ENCODE measurements around the gene PACS2.

The PACS2 gene

GRCh38 chr14:105393151-105393550, 78.6 kb downstream of the PACS2 start:
- TF ChIP-seq CTCF (IDR thresholded peaks at IDR 0.05; ENCODE audit: insufficient read depth, low read length, poor library complexity, severe bottlenecking) = no peak

GRCh38 chr14:105394714-105395537, 80.4 kb downstream of the PACS2 start:
- Histone ChIP-seq H3K4me3 (replicated peaks; ENCODE audit: low read depth, low read length) (no peak overlapping the region), H3K36me3 (ENCODE audit: control insufficient read depth, insufficient read depth, low read length) (no peaks in the 10 kb centered on the region; the same call in 1 of the 2 replicates), H3K27me3 (replicated peaks; ENCODE audit: control insufficient read depth, insufficient read depth, low read length) (no peaks in the 10 kb centered on the region)
- no peak for TF ChIP-seq CTCF (IDR thresholded peaks at IDR 0.05; ENCODE audit: insufficient read depth, low read length, poor library complexity, severe bottlenecking)
- peak; percentile 7 for DNase-seq (ENCODE audit: extremely low read depth, insufficient read length)

More at GRCh38 chr14:105393151-105393550, 78.6 kb downstream of the PACS2 start:
- DNase-seq (ENCODE audit: extremely low read depth, insufficient read length) = peak; percentile 3
- Histone ChIP-seq H3K27me3 (replicated peaks; ENCODE audit: control insufficient read depth, insufficient read depth, low read length) (no peaks in the 10 kb centered on the region), H3K36me3 (ENCODE audit: control insufficient read depth, insufficient read depth, low read length) (no peaks in the 10 kb centered on the region), H3K4me3 (replicated peaks; ENCODE audit: low read depth, low read length) (no peak overlapping the region)

GRCh38 chr14:105395538-105395854, 80.9 kb downstream of the PACS2 start:
- no peak overlapping the region for H3K4me3 ChIP-seq (replicated peaks; ENCODE audit: low read depth, low read length)
- peak; percentile 7 for DNase-seq (ENCODE audit: extremely low read depth, insufficient read length)
- no peak for TF ChIP-seq CTCF (IDR thresholded peaks at IDR 0.05; ENCODE audit: insufficient read depth, low read length, poor library complexity, severe bottlenecking)
- no peaks in the 10 kb centered on the region for H3K27me3 ChIP-seq (replicated peaks; ENCODE audit: control insufficient read depth, insufficient read depth, low read length)
- no peaks in the 10 kb centered on the region; the same call in none of the 2 replicates for H3K36me3 ChIP-seq (ENCODE audit: control insufficient read depth, insufficient read depth, low read length)

- no peak for TF ChIP-seq CTCF (IDR thresholded peaks at IDR 0.05; ENCODE audit: insufficient read depth, low read length, poor library complexity, severe bottlenecking)
- DNase-seq (ENCODE audit: extremely low read depth, insufficient read length) = no peak
- Histone ChIP-seq H3K4me3 (replicated peaks; ENCODE audit: low read depth, low read length) (no peak overlapping the region), H3K27me3 (replicated peaks; ENCODE audit: control insufficient read depth, insufficient read depth, low read length) (no peaks in the 10 kb centered on the region), H3K36me3 (ENCODE audit: control insufficient read depth, insufficient read depth, low read length) (no peaks in the 10 kb centered on the region; the same call in none of the 2 replicates)
These were observed 82.9 kb downstream of the PACS2 start for GRCh38 chr14:105397350-105397931.

GRCh38 chr14:105398044-105398725, 83.6 kb downstream of the PACS2 start, which contains the start of gene TEX22:
Gene TEX22, plus strand, starts transcription at chr14:105398538. Its CDS starts 803 bp downstream, at chr14:105399341.
- H3K4me3 ChIP-seq (replicated peaks; ENCODE audit: low read depth, low read length) = peak within 1 kb of the TSS; percentile 75
- peak; percentile 92 for DNase-seq (ENCODE audit: extremely low read depth, insufficient read length)
- no peaks in the 10 kb centered on the region; the same call in none of the 2 replicates for H3K36me3 ChIP-seq (ENCODE audit: control insufficient read depth, insufficient read depth, low read length)
- no peaks in the 10 kb centered on the region for H3K27me3 ChIP-seq (replicated peaks; ENCODE audit: control insufficient read depth, insufficient read depth, low read length)
- peak; percentile 53 for TF ChIP-seq CTCF (IDR thresholded peaks at IDR 0.05; ENCODE audit: insufficient read depth, low read length, poor library complexity, severe bottlenecking)
